Measurements from ENCODE around the gene SLC44A3.
"Not testable (repeated sequence)": the region's sequence is repeated elsewhere in the genome, so short reads cannot be mapped to it uniquely, and the experiment has no call there.

Gene SLC44A3

GRCh38 chr1:94935034-94935433 is 114.9 kb downstream of the SLC44A3 start:
- DNase-seq (ENCODE audit: low read depth, low spot score), result no peak
- no peak for TF ChIP-seq FOXP2 (optimal IDR thresholded peaks at IDR 0.05; ENCODE audit: control extremely low read depth, extremely low read length, insufficient read depth)
- no peak for TF ChIP-seq POLR2AphosphoS5 (IDR thresholded peaks at IDR 0.05; ENCODE audit: borderline replicate concordance, low read depth, low read length)
- no peak for TF ChIP-seq EZH2 (IDR thresholded peaks at IDR 0.05)
- Histone ChIP-seq H3K4me3 (peak overlapping the region; percentile 43), H3K9me3 (ENCODE audit: low read depth, low read length) (no peaks in the 10 kb centered on the region), H3K27ac (peak overlapping the region; percentile 77), H3K9ac (ENCODE audit: insufficient read length) (no peak overlapping the region), H3K36me3 (ENCODE audit: insufficient read depth, low read length) (no peaks in the 10 kb centered on the region)

- no peak for DNase-seq (ENCODE audit: low read depth, low spot score)
- Histone ChIP-seq H3K9ac (ENCODE audit: insufficient read length) (peak overlapping the region; percentile 34), H3K9me3 (ENCODE audit: low read depth, low read length) (no peaks in the 10 kb centered on the region), H3K4me3 (peak overlapping the region; percentile 43), H3K27ac (peak overlapping the region; percentile 77), H3K36me3 (ENCODE audit: insufficient read depth, low read length) (no peaks in the 10 kb centered on the region)
- TF ChIP-seq FOXP2 (optimal IDR thresholded peaks at IDR 0.05; ENCODE audit: control extremely low read depth, extremely low read length, insufficient read depth) (no peak), EZH2 (IDR thresholded peaks at IDR 0.05) (no peak), POLR2AphosphoS5 (IDR thresholded peaks at IDR 0.05; ENCODE audit: borderline replicate concordance, low read depth, low read length) (no peak)
Measured at GRCh38 chr1:94935476-94935875, 115.3 kb downstream of the SLC44A3 start.

- no peak overlapping the region for H3K4me3 ChIP-seq
- no peak for DNase-seq (ENCODE audit: low read depth, low spot score)
- no peak overlapping the region for H3K9ac ChIP-seq (ENCODE audit: insufficient read length)
- peak overlapping the region; percentile 77 for H3K27ac ChIP-seq
- no peaks in the 10 kb centered on the region for H3K36me3 ChIP-seq (ENCODE audit: insufficient read depth, low read length)
- TF ChIP-seq EZH2 (IDR thresholded peaks at IDR 0.05) (no peak), POLR2AphosphoS5 (IDR thresholded peaks at IDR 0.05; ENCODE audit: borderline replicate concordance, low read depth, low read length) (no peak), FOXP2 (optimal IDR thresholded peaks at IDR 0.05; ENCODE audit: control extremely low read depth, extremely low read length, insufficient read depth) (no peak)
- no peaks in the 10 kb centered on the region for H3K9me3 ChIP-seq (ENCODE audit: low read depth, low read length)
Measured at GRCh38 chr1:94936861-94937620, 116.9 kb downstream of the SLC44A3 start.

- no peak for TF ChIP-seq POLR2AphosphoS5 (IDR thresholded peaks at IDR 0.05; ENCODE audit: borderline replicate concordance, low read depth, low read length)
- TF ChIP-seq EZH2 (IDR thresholded peaks at IDR 0.05), result no peak
- no peak for TF ChIP-seq FOXP2 (optimal IDR thresholded peaks at IDR 0.05; ENCODE audit: control extremely low read depth, extremely low read length, insufficient read depth)
- H3K9ac ChIP-seq (ENCODE audit: insufficient read length), result no peak overlapping the region
- no peaks in the 10 kb centered on the region for H3K36me3 ChIP-seq (ENCODE audit: insufficient read depth, low read length)
- H3K9me3 ChIP-seq (ENCODE audit: low read depth, low read length), result no peaks in the 10 kb centered on the region
- H3K27ac ChIP-seq, result no peak overlapping the region
- DNase-seq (ENCODE audit: low read depth, low spot score), result no peak
- H3K4me3 ChIP-seq, result no peak overlapping the region
Measured at GRCh38 chr1:94937820-94938219, 117.7 kb downstream of the SLC44A3 start.

GRCh38 chr1:94940738-94941137 is 120.6 kb downstream of the SLC44A3 start:
- H3K9ac ChIP-seq (ENCODE audit: insufficient read length), result no peak overlapping the region
- TF ChIP-seq EZH2 (IDR thresholded peaks at IDR 0.05) (no peak), FOXP2 (optimal IDR thresholded peaks at IDR 0.05; ENCODE audit: control extremely low read depth, extremely low read length, insufficient read depth) (no peak), POLR2AphosphoS5 (IDR thresholded peaks at IDR 0.05; ENCODE audit: borderline replicate concordance, low read depth, low read length) (no peak)
- H3K36me3 ChIP-seq (ENCODE audit: insufficient read depth, low read length), result no peaks in the 10 kb centered on the region
- no peak for DNase-seq (ENCODE audit: low read depth, low spot score)
- no peaks in the 10 kb centered on the region for H3K9me3 ChIP-seq (ENCODE audit: low read depth, low read length)
- no peak overlapping the region for H3K27ac ChIP-seq
- no peak overlapping the region for H3K4me3 ChIP-seq

GRCh38 chr1:94941480-94941879 is 121.3 kb downstream of the SLC44A3 start:
- not testable (repeated sequence) for H3K27ac ChIP-seq; DNase-seq (ENCODE audit: low read depth, low spot score); H3K9me3 ChIP-seq (ENCODE audit: low read depth, low read length)

GRCh38 chr1:94942171-94943128 is 122.3 kb downstream of the SLC44A3 start:
- H3K4me3 ChIP-seq, result no peak overlapping the region
- no peak overlapping the region for H3K27ac ChIP-seq
- no peak for DNase-seq (ENCODE audit: low read depth, low spot score)
- no peaks in the 10 kb centered on the region for H3K9me3 ChIP-seq (ENCODE audit: low read depth, low read length)
- TF ChIP-seq POLR2AphosphoS5 (IDR thresholded peaks at IDR 0.05; ENCODE audit: borderline replicate concordance, low read depth, low read length) (no peak), FOXP2 (optimal IDR thresholded peaks at IDR 0.05; ENCODE audit: control extremely low read depth, extremely low read length, insufficient read depth) (no peak), EZH2 (IDR thresholded peaks at IDR 0.05) (no peak)
- no peaks in the 10 kb centered on the region for H3K36me3 ChIP-seq (ENCODE audit: insufficient read depth, low read length)
- no peak overlapping the region for H3K9ac ChIP-seq (ENCODE audit: insufficient read length)

More at GRCh38 chr1:94941480-94941879, 121.3 kb downstream of the SLC44A3 start:
- H3K36me3 ChIP-seq (ENCODE audit: insufficient read depth, low read length); H3K9ac ChIP-seq (ENCODE audit: insufficient read length); H3K4me3 ChIP-seq: not testable (repeated sequence)

Measured in SK-N-MC (cell line).